GM21360 (cell line): ENCODE data around the gene FOXB1.

ENCODE experiments used
- ATAC-seq: cut with Tn5 transposase; IDR thresholded peaks from one replicate; pipeline ENCODE4 v1.9.1; 2021; ENCODE audit warnings: mild to moderate bottlenecking, moderate library complexity; ENCODE audit not compliant: unreplicated experiment

The FOXB1 gene

DNA sequence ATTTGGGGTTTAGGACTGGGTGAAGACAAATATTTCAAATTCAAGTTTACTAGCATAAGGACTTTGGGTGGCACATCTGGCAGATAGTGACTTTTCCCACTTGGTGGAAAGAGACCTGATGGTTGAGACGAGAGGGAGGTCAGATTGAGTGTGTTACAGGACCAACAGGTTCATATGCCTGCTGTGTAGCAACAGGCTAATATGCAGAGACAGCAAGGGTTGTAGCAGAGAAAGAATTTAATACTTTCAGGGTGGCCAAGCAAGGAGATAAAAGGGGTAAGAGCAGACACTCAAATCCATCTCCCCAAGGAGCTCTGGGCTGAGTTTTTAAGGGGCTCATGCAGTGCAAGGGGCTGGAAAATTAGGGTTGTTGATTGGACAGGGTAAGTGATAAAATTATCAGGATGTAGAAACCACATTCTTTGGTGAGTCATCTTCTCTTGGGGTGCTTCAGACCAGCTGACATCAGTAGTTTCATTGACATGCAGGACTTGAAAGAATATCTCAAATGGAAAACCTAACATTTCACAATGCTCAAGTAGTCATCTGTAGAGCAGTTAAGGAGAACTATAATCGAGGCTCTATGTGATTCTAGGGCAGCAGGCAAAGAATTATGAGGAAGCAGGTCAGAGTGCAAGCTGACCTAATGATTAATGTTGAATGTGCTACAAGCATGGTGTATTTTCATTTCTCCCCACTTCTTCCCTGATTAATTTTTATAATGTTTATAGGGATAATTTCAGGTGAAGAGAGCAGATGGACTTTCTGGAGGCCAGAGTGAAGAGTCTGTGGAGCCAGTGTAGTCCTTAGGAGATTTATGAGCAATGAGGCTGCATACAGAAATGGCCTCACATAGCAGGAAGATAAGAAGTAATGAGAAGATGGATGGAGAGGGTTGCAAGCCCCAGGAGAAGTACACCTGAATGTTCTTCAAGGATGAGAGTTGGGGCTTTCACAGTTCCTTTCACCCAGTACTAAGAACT, 13.7 kb downstream of the FOXB1 start:
- ATAC-seq: no peak

DNA sequence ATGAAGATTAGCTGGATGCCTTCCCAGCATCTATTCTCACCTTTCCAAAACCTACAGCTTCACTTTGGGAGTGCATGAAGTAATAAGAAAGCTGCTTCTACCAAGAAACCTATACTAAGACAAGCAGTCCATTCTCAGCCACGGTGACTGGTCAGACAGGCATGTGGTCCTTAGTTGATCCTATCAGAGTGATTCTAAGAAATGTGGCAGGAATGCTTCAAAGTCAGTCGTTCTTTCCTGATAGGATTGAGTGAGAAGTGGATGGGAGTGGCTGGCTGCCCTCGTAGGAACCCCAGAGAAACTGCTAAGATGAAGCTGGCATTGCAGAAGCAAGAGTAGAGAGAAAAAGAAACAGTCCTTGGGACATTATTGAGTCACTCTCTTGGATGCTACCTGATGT, 16.6 kb downstream of the FOXB1 start:
- no peak for ATAC-seq

DNA sequence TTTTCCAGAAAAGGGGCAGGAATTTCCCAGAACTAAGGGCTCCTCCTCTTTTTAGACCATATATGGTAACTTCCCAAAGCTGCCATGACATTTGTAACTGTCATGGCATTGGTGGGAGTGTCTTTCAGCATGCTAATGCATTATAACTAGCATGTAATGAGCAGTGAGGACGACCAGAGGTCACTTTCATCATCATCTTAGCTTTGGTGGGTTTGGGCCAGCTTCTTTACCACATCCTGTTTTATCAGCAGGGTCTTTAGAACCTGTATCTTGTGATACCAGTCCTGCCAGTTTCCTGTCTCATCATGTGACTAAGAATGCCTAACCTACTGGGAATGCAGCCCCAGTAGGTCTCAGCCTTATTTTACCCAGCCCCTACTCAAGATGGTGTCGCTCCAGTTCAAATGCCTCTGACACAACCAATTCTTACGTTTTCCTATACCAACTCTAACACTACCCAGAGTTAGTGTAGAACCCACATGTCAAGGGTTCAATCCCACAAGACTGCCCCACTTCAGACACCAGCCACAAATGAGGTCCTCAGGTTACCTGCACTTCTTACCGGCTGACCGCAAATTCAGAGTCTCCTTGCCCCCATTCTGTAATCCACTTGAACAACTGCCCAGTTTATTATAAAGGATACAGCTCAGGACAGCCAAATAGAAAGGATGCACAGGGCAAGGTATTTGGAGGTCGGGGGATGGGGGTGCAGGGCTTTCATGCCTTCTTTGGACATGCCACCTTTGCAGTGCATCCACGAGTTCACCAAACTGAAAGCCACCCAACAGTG, 17.7 kb downstream of the FOXB1 start:
- ATAC-seq: no peak

DNA sequence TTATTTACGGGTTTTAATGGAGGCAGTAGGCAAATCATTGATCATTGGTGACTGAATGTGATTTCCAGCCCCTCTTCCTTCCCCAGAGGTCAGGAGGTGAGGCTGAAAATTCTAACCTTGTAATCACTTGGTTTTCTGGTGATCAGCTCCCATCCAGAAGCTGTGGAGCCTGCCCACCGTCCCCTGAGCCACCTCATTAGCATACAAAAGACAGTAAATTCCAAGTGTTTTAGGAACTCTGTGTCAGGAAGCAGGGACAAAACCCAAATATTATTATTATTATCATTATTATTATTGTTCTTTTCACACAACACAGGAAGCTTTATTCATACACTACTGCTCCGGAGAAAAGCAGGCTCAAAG, 18.2 kb downstream of the FOXB1 start:
- ATAC-seq: no peak

DNA sequence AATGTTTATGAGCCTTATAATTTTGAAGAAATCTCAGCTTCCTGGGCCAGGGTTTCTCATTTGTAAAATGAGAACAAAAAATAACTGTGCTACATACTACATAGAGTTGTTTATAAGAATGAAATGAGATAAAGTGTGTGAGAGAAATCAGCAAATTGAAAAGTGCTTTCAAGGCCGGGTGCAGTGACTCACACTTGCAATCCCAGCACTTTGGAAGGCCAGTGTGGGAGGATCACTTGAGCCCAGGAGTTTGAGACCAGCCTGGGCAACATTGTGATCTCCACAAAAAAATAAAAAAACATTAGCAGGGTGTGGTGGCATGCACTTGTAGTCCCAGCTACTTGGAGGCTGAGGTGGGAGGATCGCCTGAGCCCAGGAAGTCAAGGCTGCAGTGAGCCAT, 22.4 kb downstream of the FOXB1 start:
- no peak for ATAC-seq

DNA sequence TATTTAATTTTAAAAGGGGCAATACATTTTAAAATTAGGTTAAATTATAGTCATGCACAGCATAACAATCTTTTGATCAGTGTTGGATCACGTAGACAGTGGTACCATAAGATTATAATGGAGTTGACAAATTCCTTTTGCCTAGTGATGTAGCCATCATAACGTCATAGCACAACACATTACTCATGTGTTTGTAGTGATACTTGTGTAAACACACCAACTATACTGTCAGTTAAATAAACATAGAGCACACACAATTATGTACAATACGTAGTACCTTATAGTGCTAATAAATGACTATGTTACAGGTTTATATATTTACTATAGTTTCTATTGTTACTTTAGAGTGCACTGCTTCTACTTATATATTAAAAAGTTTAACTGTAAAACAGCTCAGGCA, 31.2 kb downstream of the FOXB1 start:
- no peak for ATAC-seq

DNA sequence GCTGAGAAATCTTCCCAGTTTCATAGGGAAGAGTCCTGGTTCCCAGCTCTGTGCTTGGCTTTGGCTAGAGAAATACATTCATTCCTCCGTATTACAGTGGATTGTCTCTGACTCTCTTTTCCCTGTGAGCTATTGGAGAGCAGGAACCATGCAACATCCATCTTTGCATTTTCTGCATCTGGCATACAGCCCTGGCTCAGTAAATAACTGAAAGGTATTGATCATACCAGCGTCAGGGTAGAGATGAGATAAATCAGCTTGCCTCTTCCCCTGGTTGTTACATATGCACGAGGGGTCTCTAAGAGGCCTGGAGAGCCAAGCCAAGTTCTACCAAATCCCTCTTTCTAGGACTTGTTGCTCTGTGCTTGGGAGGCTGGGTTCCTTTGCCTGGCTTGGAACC, 35.2 kb downstream of the FOXB1 start:
- ATAC-seq: no peak

DNA sequence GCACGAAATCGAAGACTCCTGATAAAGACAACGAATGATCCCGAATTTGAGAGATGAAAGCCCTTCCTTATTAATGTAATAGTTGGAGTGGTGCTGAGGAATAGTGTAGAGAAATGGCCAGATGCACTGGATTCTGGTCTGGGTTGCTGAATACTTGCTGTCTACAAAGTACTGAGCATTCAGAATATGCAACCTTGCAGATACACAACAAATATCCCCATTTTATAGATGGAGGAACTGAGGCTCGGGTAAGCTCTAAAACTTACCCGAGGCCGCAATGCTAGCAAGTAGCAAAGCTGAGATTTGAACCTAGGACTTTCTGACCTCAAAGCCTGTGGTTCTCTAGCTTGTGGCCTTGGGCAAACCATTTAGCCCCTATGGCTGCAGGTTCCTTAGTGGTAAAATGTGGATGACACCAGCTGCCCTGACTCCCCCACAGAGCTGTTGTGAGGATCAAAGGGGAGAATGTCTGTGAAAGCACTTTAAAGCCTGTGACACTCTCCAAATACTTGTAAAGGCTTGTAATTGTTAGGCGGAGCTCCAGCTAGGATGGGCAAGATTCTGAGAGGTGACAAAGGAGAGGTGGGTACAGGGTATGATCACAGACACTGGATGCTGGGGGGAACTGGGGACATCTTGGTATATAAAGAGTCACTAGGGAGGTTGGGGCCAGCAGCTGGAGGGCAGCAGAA, 39.8 kb downstream of the FOXB1 start:
- no peak for ATAC-seq

DNA sequence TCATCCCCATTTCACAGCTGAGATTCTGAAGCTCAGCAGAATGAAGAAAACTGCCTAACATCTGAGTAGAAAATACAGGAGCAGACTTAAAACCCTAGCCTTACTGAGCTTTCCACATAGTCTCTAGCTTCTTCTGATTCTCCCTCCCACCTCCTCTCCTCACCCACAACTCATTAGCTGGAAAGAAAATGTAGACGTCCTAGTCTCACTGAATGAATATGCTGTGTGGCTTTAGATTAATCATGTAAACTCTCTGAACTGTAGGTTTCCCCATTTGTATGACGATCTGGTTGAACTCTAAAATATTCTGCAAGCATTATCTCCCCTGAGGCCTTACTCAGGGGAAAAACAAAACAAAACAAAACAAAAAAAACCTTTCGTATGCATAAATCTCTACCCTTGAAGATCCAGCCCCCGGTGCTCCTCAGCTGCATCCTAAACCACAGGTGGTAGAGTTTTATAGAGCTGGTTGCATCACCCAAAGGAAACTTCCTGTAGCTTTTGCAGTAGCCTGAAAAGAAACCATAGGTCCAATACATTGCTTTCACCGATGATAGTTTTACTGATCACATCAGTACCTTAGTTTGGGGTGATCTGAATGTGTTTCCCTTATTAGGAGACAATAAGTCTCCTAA, 40.6 kb downstream of the FOXB1 start:
- ATAC-seq: no peak

GRCh38 chr15:60047701-60048100, 43.6 kb downstream of the FOXB1 start:
- no peak for ATAC-seq

- no peak for ATAC-seq
Measured at GRCh38 chr15:60049948-60050347, 45.8 kb downstream of the FOXB1 start.

GRCh38 chr15:60052796-60053195, 48.7 kb downstream of the FOXB1 start:
- no peak for ATAC-seq

DNA sequence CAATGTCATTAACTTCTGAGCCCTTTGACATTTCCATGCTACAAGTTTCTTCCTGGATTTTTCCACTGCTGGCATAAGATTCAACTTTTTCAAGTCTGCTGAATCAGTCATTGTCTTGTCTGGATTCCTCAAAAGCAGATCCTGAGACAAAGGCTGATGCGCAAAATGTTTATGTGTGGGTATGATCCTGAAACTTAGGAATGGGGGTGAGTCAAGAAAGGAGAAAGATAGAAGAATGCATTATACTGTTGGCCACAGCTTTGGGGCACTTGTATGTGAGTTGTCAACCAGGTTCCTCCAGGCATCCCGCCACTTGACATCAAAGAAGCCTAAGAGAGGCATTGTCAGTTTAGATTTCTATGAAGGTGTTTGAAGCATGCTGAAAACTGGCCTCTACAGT, 50.4 kb downstream of the FOXB1 start:
- ATAC-seq: no peak
